Measurements from ENCODE around the gene RNF152. TPM values are rescaled to one million over a fixed set of nuclear protein-coding genes. Genes with fewer than 3 reads are reported as not detected.

Gene RNF152
- total RNA-seq, 1 donor from 2014 or later: 0.70 TPM

DNA sequence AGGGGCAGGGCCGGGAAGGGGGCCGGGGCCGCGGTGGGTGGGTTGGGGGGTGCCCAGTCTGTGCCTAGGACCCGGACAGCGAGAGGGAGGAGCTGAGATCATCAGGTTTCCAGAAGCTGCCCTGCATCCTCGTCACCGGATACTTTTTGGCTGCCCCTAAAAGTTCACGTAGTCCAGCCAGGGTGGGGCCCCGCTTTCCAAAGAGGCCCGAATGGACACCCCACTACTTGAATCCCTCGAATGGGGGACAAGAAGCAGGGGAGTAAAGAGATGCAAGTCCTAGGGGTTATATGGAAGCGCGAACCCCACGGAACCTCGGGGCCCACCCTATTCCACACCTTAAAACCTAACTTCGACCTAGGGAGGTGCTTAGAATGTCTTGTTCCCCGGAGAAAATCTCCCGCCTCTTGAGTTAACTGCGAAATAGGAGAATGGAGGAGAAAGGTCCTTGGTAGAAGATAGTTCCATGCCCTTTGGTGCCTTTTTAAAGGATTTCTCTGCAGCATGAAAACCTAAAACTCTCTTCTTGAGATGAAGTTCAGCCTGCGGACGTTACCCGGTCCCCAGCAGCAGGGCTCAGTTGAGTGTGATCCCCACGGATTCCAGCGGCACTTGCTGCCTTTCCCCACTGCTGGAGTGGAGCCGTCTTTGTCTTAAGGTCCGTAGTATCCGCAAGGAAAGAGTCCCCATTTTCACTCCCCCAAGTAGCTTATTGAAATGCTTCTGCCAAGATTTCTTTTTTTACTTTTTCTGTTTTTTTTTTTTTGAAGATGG lies 2.1 kb upstream of the RNF152 start:
- no peak for DNase-seq (ENCODE audit: low read depth)

DNA sequence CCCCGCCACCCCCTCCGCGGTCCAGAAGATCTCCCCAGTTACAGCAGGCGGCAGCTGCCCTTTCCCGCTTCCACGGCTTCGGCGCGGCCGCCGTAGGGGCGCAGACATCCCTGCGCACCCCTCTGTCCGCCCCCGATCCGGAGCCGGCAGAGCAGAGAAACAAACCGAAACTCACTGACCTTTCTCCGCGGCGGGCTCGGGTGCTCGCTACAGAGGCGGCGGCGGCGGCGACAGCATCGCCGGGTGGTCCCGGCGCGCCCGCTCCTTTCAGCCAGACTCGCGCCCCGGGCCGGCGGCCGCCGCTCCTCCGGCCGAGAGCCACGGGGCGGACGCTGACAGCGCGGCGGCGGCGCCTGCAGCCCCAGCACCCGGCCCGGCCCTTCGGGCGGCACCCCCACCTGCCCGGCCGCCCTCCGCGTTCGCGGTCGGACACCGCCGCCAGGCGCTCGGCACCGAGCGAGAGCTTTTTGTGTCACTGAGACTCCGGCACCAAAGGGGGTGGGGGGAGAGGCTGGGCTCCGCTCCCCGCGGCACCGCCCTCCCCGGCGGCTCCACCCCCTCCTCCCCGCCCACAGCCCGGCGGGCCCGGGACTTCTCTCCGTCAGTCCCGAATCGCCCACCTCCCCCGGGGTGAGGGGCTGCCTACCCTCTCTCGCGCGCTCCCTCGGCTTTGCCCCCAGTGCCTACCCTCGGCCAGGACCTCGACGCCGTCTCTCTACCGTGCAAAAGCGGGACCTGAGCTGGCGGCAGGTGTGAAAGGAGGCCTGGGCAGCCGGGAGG lies 1.4 kb upstream of the RNF152 start:
- peak; percentile 28 for DNase-seq (ENCODE audit: low read depth)

DNA sequence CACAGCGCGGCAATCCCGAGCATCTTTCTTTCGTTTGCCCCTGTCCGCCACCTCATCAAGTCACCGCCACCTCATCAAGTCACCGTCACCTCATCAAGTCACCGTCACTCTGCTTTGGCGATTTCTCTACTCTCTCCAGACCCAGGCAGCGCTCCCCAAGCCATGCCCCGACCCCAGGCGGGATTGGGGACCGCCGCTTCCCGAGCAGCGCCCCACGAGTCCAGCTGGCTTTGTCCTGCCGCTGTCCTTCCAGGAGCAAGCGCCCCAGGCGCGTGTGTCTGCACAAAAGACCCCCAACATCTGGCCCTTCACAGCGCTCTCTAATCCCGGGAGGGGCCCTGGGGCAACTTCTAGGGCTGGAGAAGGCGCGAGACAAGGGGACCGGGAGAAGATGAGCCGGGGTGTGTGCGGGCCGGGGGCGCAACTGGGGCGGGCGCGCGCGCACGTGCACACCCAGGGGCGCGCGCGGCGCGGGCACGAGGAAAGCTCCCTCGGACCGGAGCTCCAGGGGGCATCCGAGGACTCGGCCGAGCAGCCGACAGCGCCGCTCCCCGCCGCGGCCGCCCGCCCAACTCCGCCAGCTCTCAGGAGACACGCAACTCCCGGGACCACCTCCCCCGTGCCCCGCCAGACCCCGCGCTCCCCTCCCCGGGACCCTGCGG lies 633 bp upstream of the RNF152 start:
- DNase-seq (ENCODE audit: low read depth): no peak

DNA sequence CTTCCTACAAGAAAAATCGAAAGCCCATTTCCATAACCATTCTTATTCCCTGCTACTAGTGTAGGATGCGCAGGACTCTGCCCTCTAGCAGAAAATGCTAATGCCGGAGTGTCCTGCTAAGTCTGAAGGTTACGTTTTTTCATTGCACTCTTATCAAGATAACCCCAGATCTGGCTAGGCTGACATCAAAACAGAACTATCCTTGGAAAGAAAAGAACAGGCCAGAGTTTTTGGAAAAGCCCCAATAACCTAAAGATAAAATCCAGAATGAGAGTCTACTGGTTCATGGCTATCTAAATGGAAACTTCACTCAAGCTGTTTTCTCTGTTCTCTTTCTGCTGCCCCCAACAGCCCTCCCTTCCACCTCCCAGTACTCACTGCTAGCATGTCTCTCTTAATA lies 913 bp downstream of the RNF152 start:
- no peak for DNase-seq (ENCODE audit: low read depth)

DNA sequence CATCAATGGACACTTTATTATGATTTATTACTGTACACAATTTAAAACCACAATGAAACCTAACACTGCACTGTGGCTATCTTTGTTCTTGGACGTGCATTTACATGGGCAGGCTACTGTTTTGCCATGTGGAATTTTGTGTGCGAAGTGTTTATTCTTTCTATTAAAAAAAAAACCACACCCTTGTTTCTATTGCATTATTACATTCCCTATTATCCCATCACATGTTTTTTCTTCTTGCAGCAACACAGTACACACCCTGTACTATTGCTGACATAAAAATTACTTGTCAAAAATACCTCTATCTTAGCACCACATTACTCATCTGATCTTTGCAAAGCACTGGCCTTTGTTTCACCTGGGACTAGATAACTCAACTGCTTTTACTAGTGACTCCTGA lies 1.5 kb downstream of the RNF152 start:
- no peak for DNase-seq (ENCODE audit: low read depth)

DNA sequence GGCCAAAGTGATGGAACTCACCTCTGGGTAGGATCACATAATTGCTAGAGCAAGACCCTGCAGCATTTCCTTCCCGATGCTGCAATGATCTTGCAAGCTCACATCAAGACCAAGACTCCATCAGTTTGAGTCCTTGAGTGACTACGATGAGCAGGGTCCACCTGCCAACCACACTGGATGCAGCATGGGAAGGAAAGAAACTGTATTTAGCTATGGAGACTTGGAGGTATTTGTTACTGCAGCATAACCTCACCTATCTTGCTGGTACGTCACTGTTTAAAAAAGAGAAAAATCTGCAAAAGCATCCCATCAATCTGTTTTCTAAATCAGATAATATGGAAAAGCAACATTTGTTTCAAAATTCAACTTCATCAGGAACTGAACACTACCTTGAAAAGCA lies 2.5 kb downstream of the RNF152 start:
- DNase-seq (ENCODE audit: low read depth): no peak

DNA sequence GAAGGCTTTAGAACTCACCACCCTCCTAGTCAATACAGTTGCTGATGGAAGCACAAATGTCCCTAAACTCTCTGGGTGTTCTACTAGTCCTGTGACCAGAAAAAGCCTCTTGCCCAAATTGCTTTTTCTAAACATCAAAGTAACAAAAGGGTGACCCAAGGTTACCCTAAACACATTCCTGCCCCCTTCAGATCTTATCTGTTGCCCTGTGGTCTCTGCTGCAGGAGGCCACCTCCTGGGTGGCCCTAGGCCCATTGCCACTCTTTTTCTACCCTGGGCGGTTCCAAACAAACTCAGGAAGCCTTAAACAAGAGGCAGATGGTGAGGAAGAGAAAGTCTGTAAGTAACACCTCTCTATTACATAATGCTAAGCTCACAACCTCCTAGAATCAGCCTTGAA lies 3.3 kb downstream of the RNF152 start:
- no peak for DNase-seq (ENCODE audit: low read depth)

DNA sequence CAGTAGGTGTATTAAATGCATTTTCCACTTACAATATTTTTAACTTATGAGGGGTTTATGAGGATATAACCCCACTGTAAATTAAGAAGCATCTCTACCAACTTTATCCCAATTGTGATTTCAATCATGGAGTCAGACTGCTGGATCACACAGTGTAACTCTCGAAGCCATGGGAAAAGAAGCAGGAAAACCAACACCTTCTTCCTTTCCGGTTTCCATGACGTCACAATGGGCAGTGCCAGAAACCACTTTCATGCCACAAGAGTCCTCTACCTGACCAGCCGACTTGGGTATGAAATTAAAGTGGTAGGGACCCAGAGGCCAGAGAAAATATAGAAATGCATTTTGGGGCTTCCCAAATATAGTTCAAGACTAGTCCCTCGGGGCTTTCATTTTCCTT lies 4.2 kb downstream of the RNF152 start:
- no peak for DNase-seq (ENCODE audit: low read depth)

DNA sequence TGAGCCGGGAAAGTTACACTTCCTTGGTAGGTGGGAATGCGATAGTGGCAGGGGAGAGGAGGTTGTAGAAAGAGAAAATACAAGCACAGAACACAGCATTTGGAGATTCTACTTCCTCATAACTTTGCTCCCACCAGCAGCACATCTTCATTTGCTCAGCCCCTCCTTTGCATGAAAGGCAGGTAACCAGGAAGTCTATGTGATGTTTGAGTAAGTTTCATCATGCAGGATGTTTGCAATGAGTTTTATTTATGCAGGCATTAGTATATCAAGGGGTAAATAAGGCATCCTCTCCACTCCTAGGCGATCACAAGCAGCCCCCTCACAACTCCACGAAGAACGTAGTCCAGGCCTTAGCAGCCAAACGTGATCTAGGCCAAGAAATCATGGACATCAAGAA lies 5.0 kb downstream of the RNF152 start:
- no peak for DNase-seq (ENCODE audit: low read depth)

DNA sequence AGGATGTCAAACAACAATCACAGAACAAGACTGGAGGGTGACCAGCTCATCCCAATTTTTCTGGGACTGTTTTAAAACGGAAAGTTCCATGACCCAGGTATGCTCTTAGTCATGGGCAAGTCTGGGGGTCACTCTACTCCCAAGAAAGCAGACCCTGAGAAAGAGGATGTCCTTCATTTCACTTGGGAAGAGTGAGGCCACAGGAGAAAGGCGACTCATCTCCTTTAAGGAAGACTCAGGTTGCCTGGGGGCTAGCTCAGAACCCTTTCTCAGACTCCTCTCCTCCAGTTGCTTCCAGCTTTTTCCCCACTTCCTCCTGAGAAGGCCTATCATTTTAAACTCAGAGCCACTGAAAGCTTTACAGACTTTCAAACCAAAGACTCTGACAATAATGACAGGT lies 9.3 kb downstream of the RNF152 start:
- DNase-seq (ENCODE audit: low read depth): no peak

DNA sequence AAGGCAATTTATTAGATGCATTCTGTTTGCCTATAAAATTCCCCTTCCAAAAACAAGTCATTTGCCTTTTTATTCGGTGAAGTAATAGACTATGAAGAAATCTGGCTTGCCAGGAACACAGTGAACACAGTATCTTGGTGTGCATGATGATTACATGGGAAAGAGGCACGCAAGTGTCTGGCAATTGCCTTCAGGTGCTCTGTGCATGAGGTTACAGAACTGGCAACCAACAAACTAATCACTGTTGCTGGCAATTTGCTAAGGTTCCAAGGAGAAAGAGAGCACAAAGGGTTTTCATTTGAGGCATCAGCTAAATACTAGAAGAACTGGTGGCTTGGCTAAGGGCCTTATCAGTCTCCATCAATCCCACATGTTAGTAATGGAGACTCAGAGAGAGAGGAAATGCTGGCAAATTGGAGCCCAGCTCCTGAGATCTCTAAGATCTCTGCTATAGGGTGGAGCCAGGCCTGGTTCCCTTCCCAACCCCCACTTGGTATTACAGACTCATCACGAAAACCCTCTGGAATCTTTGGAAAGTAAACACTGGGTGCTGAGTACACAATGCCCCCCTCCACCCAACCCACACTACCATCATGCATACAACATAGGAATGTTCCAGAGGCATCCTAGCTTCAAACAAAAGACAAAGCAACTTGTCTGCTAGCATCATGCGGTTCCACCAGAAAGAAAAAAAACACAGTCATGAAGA lies 10.4 kb downstream of the RNF152 start:
- no peak for DNase-seq (ENCODE audit: low read depth)

DNA sequence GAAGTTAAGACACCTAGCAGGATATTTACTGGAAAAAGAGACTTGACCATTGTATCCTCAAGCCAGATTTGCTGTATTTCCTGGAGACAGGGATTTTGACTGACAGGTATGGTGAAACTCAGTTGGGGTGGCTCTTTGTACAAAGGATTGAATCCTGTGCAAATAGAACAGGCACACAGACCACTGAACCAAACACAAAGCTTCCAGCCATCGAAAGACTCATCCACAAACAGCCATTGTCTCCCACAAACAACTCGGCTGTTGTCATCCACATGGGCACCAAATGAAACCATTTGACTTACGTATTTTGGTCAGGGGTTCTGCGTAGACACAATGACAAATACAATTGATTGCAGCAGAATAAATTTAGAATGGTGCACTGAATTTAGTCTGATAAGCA lies 15.9 kb downstream of the RNF152 start:
- no peak for DNase-seq (ENCODE audit: low read depth)

DNA sequence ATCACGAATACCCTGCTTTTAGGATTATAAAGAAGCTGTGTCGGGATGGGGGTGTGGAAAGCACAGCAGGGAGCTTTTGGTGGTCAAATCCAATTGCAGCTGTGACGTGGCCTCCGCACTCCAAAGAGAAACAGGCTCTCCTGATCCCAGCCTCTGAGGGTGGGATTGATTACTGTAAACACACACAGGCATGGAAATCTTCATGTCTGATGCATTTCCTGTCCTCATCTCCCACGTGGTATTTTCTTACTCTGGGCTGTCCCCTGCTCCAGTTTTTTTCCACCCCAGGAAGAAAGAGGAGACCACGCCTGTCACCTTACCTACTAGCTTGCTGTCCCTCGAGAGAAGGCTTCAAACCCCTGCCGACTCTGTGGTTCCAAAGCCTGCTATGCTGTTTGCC lies 22.7 kb downstream of the RNF152 start:
- DNase-seq (ENCODE audit: low read depth): no peak

DNA sequence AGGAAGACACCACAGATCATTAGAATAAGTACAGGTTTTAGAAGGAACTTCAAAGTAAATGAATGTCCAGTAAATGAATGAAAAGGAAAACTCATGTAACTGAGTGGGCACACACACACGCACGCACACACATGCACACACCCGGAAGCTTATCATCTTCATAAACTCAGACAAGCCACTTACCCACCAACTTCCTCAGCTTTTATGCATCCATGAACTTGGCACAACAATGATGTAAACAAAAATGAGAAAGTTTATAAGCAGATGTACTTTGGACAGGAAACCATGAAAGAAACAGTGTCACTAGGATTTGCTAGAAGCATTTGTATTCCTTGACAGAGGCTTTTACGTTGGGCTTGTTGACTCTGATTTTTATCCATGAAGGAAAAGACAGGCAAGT lies 23.2 kb downstream of the RNF152 start:
- DNase-seq (ENCODE audit: low read depth): no peak

DNA sequence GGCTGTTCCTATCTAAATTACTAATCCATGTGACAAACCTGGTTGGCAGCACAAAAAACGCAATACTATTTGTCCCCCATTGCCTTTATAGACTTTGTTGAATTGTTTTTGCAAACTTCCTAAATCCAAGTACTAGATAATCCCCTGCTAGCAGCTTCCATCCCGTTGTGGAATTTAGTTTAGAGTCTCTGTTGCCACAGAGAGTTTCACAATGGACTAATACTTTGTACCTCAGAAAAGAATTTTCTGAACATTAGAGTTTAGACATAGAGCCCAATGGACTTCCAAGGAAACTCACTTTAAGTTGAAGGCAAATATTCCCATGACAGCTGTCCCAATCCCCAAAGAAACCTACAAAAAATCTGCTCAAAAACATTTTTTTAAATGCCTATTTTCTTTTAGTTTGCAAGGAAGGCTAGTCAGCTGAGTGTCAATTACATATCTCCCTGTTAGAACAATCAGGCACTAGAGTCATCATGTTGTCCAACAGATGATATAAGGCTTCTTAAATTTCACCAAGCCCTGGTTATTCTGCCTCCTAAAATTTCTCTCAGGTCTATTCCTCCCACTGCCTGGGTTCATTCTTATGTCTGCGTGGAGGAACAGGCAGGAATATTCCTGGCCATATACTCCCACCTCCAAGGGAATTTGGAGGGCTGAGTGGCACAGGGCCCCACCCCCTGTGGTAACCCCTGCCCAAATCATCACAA lies 27.2 kb downstream of the RNF152 start:
- no peak for DNase-seq (ENCODE audit: low read depth)

DNA sequence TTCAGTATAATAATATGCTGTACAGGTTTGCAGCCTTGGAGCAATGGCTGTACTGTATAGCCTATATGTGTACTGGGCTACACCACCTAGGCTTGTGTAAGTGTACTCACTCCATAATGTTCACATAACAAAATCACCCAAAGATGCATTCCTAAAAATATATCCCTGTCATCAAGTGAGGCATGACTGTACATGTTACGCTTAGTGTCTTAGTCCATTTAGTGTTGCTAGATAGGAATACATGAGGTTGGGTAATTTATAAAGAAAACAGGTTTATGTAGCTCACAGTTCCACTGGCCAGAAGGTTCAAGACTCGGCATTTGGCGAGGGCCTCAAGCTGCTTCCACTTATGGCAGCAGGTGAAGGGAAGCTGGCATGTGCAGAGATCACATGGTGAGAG lies 31.4 kb downstream of the RNF152 start:
- no peak for DNase-seq (ENCODE audit: low read depth)

DNA sequence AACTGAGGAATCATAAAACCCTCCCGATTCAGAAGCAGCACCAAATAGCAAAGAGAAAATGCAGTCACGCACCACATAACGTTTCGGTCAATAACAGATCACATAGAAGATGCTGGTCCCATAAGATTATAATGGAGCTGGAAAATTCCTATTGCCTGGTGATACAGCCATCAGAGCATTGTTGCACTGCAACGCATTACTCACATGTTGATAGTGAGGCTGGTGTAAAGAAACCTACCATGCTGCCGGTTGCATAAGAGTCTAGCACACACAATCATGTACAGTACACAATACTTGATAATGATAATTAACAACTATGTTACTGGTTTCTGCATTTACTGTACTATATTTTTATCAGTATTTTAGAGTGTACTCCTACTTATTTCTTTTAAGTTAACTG lies 32.5 kb downstream of the RNF152 start:
- no peak for DNase-seq (ENCODE audit: low read depth)

DNA sequence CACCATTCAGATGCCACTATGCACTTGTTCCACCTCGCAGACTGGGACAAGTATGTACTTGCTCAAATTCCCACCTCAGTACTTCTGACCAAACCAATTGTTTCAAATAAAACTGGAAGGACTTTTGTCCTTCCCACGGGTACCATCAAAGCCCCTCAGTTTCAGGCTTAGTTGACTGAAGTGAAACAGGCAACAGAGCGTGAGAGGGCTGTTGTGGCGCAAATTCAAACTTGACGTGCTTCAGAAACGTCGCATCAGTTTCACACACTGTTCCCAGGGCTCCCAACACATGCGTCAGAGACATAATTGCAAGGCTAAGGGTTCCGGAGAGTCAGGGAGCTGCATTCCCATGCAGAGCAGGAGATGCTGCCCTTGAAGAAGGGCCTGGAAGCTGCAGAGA lies 33.7 kb downstream of the RNF152 start:
- no peak for DNase-seq (ENCODE audit: low read depth)

DNA sequence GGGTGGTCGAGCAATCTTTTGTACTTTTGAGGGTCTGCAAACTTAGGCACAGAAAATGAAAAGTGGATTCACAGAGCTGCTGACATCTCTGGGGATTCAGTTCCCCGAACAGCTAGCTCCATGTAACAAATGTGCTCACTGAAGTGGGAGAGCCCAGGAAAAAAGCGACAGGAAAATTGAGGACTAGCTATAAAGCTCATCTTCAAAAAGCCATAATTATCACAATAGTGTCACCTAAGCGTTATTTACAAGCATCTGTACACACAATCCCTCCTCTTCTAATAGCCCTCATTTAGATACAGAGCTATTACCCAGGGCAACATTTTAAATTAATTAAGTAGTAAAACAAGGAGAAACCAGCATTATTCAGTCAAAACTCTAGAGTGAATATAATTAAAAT lies 36.1 kb downstream of the RNF152 start:
- no peak for DNase-seq (ENCODE audit: low read depth)

DNA sequence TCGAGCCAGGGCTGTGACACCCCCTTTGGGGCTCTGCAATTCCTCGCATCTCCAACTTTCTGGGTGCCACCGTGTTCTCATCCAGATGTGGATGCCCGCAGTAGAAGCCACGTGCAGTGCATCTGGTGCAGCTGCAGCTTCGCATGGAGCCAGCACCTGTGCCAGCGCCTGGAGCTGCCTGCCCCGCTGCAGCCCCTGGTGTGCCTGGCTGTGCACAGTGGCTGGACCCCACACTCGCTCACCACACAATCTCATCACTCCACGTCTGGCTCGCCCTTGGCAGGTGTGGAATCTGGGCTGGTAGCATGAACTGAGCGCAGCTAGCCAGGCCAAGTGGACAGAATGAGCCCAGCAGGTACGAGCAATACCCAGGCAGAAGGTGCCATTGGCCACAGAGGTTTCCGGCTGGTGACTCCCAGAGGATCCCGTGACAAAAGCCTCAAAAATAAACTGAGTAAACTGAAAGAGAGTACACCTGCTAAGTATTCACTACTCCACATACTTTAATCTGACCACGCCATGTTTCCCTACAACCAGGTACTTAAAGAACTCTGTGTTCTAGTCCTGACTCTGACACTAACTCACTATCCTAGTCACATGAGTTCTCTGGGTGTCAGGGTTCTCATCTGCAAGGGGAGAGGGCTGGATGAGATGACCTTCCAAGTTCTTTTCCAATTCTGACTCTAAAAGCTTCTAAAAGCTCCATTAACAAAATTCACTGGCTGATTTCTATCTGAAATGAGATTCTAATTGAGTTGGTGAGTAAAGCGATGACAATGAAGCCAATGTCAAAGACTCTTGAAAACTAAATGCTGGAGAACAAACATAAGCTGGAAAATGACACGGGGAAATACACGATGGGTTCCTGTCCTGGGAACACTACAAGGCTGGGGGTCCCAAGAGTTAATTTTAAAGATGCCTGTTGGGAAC lies 37.1 kb downstream of the RNF152 start:
- DNase-seq (ENCODE audit: low read depth): no peak

All from renal cortical epithelial cell (primary cell).